ENCODE measurements around the gene MALRD1. TPM values are rescaled to one million over a fixed set of nuclear protein-coding genes. Genes with fewer than 3 reads are reported as not detected.

Gene MALRD1
- total RNA-seq, 2 experiments from 2014 or later = not detected

DNA sequence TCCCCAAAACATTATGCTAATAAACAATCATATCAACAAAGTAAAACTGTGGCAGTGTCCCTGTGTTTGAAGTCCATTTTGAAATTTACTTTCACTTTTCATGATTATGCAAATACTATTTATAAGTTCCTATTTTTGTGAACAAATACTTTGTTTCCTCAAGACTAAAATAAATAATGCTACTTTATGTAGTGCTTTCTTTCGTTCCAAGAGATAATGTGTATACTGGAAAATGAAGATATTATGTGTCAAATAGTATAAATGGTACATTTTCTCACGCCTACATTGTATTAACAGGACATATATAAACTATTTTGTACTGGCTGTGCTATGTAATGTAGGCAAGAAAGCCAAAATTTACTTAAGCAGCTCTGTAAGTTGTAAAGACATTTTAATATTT lies 136.3 kb downstream of the MALRD1 start:
- no peaks in the 10 kb centered on the region for H3K36me3 ChIP-seq (ENCODE audit: insufficient read depth, low read length)
- Mint-ChIP-seq H3K4me3 (no peak overlapping the region), H3K27ac (no peak overlapping the region), H3K4me1 (ENCODE audit: low read depth) (no peaks in the 10 kb centered on the region), H3K27me3 (no peaks in the 10 kb centered on the region), H3K36me3 (ENCODE audit: low read depth) (no peaks in the 10 kb centered on the region), H3K9me3 (peaks cover 15% of the 10 kb centered on the region)
- CTCF ChIA-PET = no interaction called here
- H3K27me3 ChIP-seq (ENCODE audit: control insufficient read depth in 1 of 2, insufficient read depth in 2 of 2, low read length in 2 of 2) = no peaks in the 10 kb centered on the region
- H3K4me3 ChIP-seq (ENCODE audit: low read length) = no peak overlapping the region
- TF ChIP-seq CTCF (IDR thresholded peaks at IDR 0.05) = no peak
- ATAC-seq (ENCODE audit: poor library complexity) (no peak), DNase-seq (no peak)
- POLR2A ChIA-PET = no interaction called here
- intact Hi-C loops (cut with DNase I, micrococcal nuclease) = no loop called here
- no peaks in the 10 kb centered on the region for H3K4me1 ChIP-seq (ENCODE audit: insufficient read depth, low read length)
- H3K27ac ChIP-seq (ENCODE audit: low read depth in 1 of 2, low read length in 2 of 2) = no peak overlapping the region
- no peaks in the 10 kb centered on the region for H3K9me3 ChIP-seq (ENCODE audit: control insufficient read depth in 1 of 2, insufficient read depth in 1 of 2, low read length in 2 of 2)

- ATAC-seq (ENCODE audit: poor library complexity) (no peak), DNase-seq (no peak)
- no peaks in the 10 kb centered on the region for H3K36me3 ChIP-seq (ENCODE audit: insufficient read depth, low read length)
- Mint-ChIP-seq H3K9me3 (peaks cover 7% of the 10 kb centered on the region), H3K4me3 (no peak overlapping the region), H3K4me1 (ENCODE audit: low read depth) (no peaks in the 10 kb centered on the region), H3K36me3 (ENCODE audit: low read depth) (no peaks in the 10 kb centered on the region), H3K27ac (no peak overlapping the region), H3K27me3 (no peaks in the 10 kb centered on the region)
- intact Hi-C loops (cut with DNase I, micrococcal nuclease) = no loop called here
- H3K4me3 ChIP-seq (ENCODE audit: low read length) = no peak overlapping the region
- POLR2A ChIA-PET = no interaction called here
- no peaks in the 10 kb centered on the region for H3K9me3 ChIP-seq (ENCODE audit: control insufficient read depth in 1 of 2, insufficient read depth in 1 of 2, low read length in 2 of 2)
- H3K27ac ChIP-seq (ENCODE audit: low read depth in 1 of 2, low read length in 2 of 2) = no peak overlapping the region
- H3K27me3 ChIP-seq (ENCODE audit: control insufficient read depth in 1 of 2, insufficient read depth in 2 of 2, low read length in 2 of 2) = no peaks in the 10 kb centered on the region
- CTCF ChIA-PET = no interaction called here
- no peak for TF ChIP-seq CTCF (IDR thresholded peaks at IDR 0.05)
- no peaks in the 10 kb centered on the region for H3K4me1 ChIP-seq (ENCODE audit: insufficient read depth, low read length)
These were observed 146.3 kb downstream of the MALRD1 start for GRCh38 chr10:19194866-19195265.

GRCh38 chr10:19195698-19196097 lies 147.1 kb downstream of the MALRD1 start:
- Histone ChIP-seq H3K36me3 (ENCODE audit: insufficient read depth, low read length) (no peaks in the 10 kb centered on the region), H3K4me1 (ENCODE audit: insufficient read depth, low read length) (no peaks in the 10 kb centered on the region), H3K27ac (ENCODE audit: low read depth in 1 of 2, low read length in 2 of 2) (no peak overlapping the region), H3K9me3 (ENCODE audit: control insufficient read depth in 1 of 2, insufficient read depth in 1 of 2, low read length in 2 of 2) (no peaks in the 10 kb centered on the region), H3K4me3 (ENCODE audit: low read length) (no peak overlapping the region), H3K27me3 (ENCODE audit: control insufficient read depth in 1 of 2, insufficient read depth in 2 of 2, low read length in 2 of 2) (no peaks in the 10 kb centered on the region)
- DNase-seq = no peak
- H3K36me3 Mint-ChIP-seq (ENCODE audit: low read depth) = no peaks in the 10 kb centered on the region
- H3K27ac Mint-ChIP-seq = no peak overlapping the region
- no peaks in the 10 kb centered on the region for H3K4me1 Mint-ChIP-seq (ENCODE audit: low read depth)
- intact Hi-C loops (cut with DNase I, micrococcal nuclease) = no loop called here
- no peak overlapping the region for H3K4me3 Mint-ChIP-seq
- H3K9me3 Mint-ChIP-seq = peaks cover 4% of the 10 kb centered on the region
- TF ChIP-seq CTCF (IDR thresholded peaks at IDR 0.05) = no peak
- no peaks in the 10 kb centered on the region for H3K27me3 Mint-ChIP-seq
- POLR2A ChIA-PET = no interaction called here
- no peak for ATAC-seq (ENCODE audit: poor library complexity)
- CTCF ChIA-PET = no interaction called here

Measured in CD4-positive, alpha-beta T cell (primary cell).